HG03342 (cell line): ENCODE data around the gene KLHDC8A.
"Not testable (repeated sequence)": the region's sequence is repeated elsewhere in the genome, so short reads cannot be mapped to it uniquely, and the experiment has no call there.

Experiments
- ATAC-seq: cut with Tn5 transposase; IDR thresholded peaks from one replicate; pipeline ENCODE4 v1.9.1; 2021; ENCODE audit warnings: mild to moderate bottlenecking, moderate library complexity; ENCODE audit not compliant: unreplicated experiment

Gene KLHDC8A

GRCh38 chr1:205371871-205372660 is 15.3 kb upstream of the KLHDC8A start:
- ATAC-seq = no peak

DNA sequence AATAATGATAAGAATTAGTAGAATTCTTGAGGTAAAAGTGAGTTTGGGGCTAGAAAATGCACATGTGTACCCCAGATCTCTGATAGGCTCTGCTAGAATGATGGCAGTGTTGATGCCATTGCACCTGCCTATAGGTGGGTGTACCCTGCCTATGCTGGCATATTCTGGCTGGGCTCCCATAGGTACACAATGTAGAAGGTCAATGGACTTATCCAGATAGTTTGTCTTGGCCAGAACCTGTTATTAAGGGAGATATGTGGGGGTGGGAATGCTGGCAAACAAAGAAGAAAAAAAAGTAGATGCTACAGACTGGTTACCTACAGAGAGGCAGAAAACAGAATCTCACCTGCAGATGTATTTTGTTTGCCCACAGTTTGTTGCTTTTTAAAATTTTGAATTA is 14.1 kb upstream of the KLHDC8A start:
- ATAC-seq = no peak

GRCh38 chr1:205369701-205370123 is 13.0 kb upstream of the KLHDC8A start:
- ATAC-seq = no peak

DNA sequence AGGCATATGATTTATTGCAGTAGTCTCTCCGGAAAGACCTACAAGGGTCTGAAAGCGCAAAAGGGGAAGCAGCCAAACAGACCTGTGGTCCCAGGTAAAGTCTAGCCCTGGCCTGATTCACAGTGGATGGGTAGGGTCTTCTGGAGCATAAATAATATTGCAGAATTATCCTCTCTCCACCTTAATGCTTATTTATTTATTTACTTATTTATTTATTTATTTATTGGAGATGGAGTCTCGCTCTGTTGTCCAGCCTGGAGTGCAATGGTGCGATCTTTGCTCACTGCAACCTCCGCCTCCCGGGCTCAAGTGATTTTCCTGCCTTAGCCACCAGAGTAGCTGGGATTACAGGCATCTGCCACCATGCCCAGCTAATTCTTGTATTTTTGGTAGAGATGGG is 11.8 kb upstream of the KLHDC8A start:
- ATAC-seq = no peak

GRCh38 chr1:205365945-205366463 is 9.3 kb upstream of the KLHDC8A start:
- no peak for ATAC-seq

DNA sequence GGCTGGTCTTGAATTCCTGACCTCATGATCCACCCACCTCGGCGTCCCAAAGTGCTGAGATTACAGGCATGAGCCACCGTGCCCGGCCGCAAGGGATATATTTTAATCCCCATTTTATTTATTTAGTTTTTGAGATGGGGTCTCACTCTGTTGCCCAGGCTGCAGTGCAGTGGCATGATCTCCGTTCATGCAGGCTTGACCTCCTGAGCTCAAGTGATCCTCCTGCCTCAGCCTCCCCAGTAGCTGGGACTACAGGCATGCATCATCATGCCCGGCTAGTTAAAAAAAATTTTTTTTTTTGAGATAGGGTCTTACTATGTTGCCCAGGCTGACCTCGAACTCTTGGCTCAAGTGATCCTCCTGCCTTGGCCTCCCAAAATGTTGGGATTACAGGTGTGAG is 8.4 kb upstream of the KLHDC8A start:
- ATAC-seq = not testable (repeated sequence)

DNA sequence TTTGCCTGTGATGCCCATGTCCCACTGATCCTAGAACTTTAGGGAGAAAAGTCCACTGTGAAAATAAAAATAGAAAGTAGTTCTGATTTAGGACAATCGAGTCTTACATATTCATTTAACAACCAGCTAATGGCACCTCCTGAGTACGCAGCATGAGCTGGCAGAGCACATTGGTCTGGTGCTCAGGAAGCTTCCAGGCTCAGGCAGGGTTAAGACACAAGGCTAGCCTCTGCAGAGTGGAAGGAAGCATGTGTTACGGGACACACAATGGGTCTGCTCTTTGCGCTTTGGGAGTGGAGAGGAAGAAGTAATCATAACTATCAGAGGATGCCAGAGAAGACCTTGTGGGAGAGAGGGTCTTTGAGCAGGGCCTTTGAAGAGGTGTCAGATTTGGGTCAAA is 4.2 kb upstream of the KLHDC8A start:
- ATAC-seq = no peak

- no peak for ATAC-seq
Observed at GRCh38 chr1:205359771-205360565, 3.2 kb upstream of the KLHDC8A start.

GRCh38 chr1:205358579-205358978 is 1.9 kb upstream of the KLHDC8A start:
- ATAC-seq = no peak

DNA sequence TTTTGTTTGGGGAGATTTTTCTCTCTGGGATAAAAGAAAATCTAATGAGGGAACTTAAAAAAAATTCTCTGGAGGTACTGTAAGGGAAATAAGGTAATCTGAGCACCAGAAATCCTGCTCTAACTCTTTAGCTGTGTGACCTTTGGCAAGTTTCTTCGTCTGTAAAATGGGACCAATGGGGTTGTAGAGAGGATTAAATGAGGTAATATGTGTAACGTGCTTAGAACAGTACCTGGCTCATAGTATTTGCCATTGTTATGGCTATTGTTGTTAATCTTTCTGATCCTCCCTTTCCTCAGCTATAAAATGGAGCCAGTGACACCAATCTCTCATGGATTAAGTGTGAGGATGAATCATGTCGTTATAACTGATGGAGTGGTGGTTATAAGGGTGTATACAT is 845 bp upstream of the KLHDC8A start:
- no peak for ATAC-seq

DNA sequence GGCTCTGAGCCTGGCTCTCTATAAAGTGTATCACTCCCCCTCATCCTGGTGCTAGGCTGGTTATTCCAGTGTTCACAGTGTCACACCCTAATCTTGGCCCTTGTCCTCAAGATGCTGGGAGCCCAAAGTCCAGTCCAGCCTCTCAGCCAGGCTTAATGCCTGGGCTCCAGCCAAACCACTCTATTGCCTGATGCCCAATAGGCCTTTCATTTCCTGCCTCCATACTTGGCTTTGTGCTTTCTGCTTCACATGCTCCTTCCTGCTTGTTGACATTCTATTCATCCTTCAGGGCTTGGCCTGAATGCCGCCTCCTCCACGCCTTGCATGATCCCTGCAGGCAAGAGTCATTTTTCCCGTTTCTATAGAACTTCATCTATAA is 1.7 kb downstream of the KLHDC8A start:
- no peak for ATAC-seq

DNA sequence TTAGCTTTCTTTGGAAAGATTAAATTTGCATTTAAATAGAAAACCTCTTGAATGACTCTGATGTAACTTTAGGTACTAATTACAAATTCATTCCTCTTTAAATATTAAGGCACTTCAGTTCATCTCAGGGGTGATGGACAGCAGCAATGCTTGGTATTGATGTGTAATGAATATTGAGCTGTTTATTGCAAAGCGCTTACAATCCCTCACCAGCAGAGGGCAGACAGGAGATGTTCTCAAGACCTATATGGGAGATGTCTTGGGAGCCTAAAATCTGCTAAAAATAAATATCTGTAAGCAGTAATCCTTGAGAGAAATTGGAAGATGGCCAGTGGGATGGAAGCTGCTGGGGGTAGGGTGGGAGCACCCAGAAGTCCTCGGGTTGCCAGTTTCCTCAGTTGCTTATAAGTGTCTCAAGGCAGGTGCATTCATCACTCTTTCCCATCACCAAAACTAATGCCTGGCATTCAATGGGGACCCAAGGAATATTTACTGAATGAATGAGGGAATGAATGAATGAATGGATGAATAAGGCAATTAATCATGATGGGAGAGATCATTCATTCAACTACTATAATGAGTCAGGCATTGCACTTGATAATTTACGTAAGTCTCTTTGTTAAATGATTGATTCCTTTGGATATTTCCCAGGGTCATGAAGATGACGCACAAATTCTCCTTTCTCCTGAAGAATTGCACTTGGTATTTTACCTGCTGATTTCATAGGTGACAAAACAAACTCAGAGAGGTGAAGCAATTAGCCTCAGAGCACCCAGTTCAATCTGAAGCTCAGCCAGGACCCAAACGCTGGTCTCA is 2.3 kb downstream of the KLHDC8A start:
- ATAC-seq = no peak

DNA sequence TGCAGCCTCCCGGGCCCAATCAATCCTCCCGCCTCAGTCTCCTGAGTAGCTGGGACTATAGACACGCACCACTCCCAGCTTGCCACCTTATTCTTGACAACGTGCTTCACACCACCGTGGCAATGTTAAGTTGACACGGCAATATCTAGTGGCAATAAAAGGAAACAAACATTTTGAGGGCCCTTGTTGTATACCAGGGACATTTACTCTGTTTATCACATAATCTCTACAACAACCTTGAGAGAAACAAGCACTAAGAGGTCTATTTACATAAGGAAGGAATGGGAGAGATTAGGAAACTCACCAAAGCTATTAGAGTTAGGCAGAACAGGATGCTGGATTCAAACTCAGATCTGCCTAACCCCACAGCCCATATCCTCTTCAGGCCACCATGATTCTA is 3.1 kb downstream of the KLHDC8A start:
- no peak for ATAC-seq

DNA sequence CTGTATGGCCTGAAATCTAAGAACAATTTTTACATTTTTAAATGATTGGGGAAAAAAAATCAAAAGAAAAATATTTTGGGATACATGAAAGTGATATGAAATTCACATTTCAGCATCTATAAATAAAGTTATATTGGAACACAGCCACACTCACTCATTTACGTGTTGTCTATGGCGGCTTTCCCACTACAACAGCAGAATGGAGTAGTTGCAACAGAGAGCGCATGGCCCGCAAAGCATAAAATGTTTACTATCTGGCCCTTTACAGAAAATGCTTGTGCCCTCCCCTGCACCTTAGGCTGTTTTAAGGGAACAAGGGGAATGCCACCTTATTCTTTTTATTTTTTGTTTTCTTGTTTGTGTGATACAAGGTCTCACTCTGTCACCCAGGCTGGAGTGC is 3.5 kb downstream of the KLHDC8A start:
- no peak for ATAC-seq

GRCh38 chr1:205351984-205352713 is 4.6 kb downstream of the KLHDC8A start:
- ATAC-seq = no peak

DNA sequence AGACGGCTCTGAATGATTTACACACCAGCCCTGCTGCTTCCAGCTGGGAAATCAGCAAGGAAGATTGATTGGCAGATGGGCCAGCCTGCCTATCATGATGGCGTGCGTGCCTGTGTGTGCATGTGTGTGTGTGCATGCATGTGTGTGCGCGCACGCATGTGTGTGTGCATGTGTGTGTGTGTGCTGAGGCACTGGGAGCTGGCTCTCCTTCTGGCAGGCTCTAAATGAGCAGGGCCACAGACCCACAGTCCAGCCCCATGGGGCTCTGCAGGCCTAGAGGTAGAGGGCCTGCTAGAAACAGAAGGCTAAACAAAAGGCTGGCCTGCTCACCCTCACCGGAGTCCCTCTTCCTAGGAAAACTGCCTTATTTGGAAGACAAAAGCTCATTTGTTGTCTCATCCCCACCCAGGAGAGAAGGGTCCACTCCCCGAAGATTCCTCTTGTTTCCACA is 6.0 kb downstream of the KLHDC8A start:
- no peak for ATAC-seq

DNA sequence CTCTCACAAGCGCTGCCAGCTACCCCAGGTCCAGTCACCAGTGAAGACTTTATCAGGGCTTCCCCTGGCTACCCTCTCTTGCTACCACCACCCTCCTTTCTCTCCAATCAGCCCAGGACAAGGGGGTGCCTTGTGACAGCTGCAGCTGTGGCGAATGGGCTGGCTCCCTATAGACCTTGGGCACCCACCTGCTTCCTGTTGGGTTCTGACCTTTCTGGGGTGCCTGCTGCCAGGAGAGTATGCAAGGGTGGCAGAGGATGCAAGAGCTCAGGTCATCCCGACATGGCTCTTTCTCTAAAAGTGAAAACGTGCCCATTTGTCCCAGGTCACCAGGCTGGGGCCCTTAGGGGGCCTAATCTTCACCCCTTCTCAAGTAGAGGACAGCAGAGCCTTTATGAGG is 6.6 kb downstream of the KLHDC8A start:
- ATAC-seq = no peak

DNA sequence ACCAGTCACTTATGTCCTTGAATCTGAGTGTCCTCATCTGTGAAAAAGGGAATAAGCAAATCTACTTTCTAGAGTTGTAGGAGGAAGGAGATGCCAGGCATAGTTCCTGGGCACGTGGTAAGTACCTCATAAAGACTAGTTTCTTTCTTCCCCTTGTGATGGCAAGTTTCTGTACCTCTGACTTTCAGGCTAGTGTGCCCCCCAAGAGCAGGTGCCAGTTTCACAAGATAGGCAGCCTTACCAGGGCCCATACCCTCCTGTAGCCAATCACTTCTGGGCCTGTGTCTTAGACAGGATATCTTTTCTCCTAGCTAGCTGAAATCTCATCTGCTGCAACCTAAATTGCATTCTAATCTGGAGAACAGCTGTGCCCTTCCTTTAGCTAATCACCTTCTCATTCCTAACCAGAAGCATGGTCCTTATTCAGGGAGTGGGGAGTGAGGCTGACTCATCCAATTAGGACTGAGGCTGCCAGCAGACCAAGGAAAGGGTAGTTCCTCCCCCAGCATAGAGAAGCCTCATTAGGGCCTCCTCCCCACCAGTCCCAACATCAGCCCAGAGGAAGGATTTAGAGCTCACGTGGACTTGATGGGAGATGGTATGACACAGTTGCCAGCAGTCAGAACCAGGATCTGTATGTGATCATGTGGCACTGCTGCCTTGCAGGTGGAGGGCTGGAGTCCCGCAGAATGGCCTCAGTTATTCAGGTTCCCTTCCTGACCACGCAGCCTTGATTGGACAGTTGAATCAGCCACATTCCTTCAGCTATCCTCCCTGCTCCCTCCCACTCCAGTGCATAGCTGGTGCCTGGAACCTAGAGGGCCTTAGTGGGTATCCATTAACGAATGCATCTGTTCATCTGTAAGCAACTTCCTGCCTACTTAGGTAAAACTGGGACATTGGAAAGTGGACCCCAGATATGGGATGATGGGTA is 7.9 kb downstream of the KLHDC8A start:
- no peak for ATAC-seq

DNA sequence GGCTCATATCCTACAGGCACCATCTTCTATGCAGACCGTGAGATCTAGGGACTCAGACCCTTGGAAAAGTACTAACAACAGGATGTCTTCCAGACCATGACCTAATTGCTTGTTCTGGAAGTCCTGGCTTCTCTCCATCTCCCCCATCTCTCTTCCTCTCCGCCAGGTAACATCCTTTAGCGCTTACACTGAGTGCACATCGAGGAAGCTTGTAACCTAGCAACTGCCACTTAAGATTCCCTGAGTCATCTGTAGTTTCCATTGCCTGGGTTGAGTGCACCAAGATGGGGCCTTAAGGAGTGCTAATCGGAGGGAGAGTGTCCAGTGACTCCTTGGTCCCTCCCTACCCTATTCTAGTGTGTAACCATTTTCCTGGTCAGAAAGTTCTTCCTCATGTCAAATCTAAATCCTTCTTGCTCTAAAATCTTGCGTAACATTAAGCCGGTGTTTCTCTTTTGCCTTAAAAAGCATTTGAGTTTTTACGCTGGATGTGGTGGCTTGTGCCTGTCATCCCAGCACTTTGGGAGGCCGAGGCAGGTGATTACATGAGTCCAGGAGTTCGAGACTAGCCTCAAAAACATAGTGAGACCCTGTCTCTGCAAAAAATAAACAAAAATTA is 9.7 kb downstream of the KLHDC8A start:
- ATAC-seq = no peak
